ENCODE results near the gene FOXN3.

FOXN3 gene

GRCh38 chr14:89330236-89331002 lies 86.6 kb downstream of the FOXN3 start:
- DNase-seq (ENCODE audit: low spot score): no peak

GRCh38 chr14:89327771-89328212 lies 89.2 kb downstream of the FOXN3 start:
- DNase-seq (ENCODE audit: low spot score): no peak

GRCh38 chr14:89325959-89326358 lies 91.1 kb downstream of the FOXN3 start:
- DNase-seq (ENCODE audit: low spot score): no peak

GRCh38 chr14:89325299-89325883 lies 91.6 kb downstream of the FOXN3 start:
- no peak for DNase-seq (ENCODE audit: low spot score)

GRCh38 chr14:89324501-89325298 lies 92.3 kb downstream of the FOXN3 start:
- no peak for DNase-seq (ENCODE audit: low spot score)

GRCh38 chr14:89320381-89321000 lies 96.5 kb downstream of the FOXN3 start:
- DNase-seq (ENCODE audit: low spot score): no peak

- no peak for DNase-seq (ENCODE audit: low spot score)
These were observed 97.3 kb downstream of the FOXN3 start for GRCh38 chr14:89319687-89320086.

- no peak for DNase-seq (ENCODE audit: low spot score)
These were observed 99.9 kb downstream of the FOXN3 start for GRCh38 chr14:89317051-89317691.

GRCh38 chr14:89315493-89316470 lies 101.3 kb downstream of the FOXN3 start:
- no peak for DNase-seq (ENCODE audit: low spot score)

- DNase-seq (ENCODE audit: low spot score): no peak
These were observed 102.8 kb downstream of the FOXN3 start for GRCh38 chr14:89314274-89314673.

GRCh38 chr14:89312932-89313331 lies 104.1 kb downstream of the FOXN3 start:
- DNase-seq (ENCODE audit: low spot score): no peak

GRCh38 chr14:89310211-89310610 lies 106.8 kb downstream of the FOXN3 start:
- no peak for DNase-seq (ENCODE audit: low spot score)

- no peak for DNase-seq (ENCODE audit: low spot score)
These were observed 107.3 kb downstream of the FOXN3 start for GRCh38 chr14:89309670-89310177.

- no peak for DNase-seq (ENCODE audit: low spot score)
These were observed 108.6 kb downstream of the FOXN3 start for GRCh38 chr14:89308232-89308959.

GRCh38 chr14:89307409-89307808 lies 109.6 kb downstream of the FOXN3 start:
- DNase-seq (ENCODE audit: low spot score): no peak

GRCh38 chr14:89304972-89305703 lies 111.9 kb downstream of the FOXN3 start:
- no peak for DNase-seq (ENCODE audit: low spot score)

GRCh38 chr14:89304561-89304960 lies 112.5 kb downstream of the FOXN3 start:
- no peak for DNase-seq (ENCODE audit: low spot score)

- no peak for DNase-seq (ENCODE audit: low spot score)
These were observed 113.3 kb downstream of the FOXN3 start for GRCh38 chr14:89303456-89304435.
